Measurements from ENCODE around the gene SLC35E1.

SLC35E1 gene

GRCh38 chr19:16598848-16599247, 26.6 kb upstream of the SLC35E1 start:
- no peak for DNase-seq (ENCODE audit: low read depth)

- no peak for DNase-seq (ENCODE audit: low read depth)
These were observed 24.2 kb upstream of the SLC35E1 start for GRCh38 chr19:16596399-16596798.

GRCh38 chr19:16595097-16595496, 22.9 kb upstream of the SLC35E1 start:
- DNase-seq (ENCODE audit: low read depth) = no peak

- peak; percentile 40 for DNase-seq (ENCODE audit: low read depth)
These were observed 22.5 kb upstream of the SLC35E1 start for GRCh38 chr19:16594681-16595091.

- peak; percentile 56 for DNase-seq (ENCODE audit: low read depth)
These were observed 21.9 kb upstream of the SLC35E1 start for GRCh38 chr19:16594131-16594586.

GRCh38 chr19:16593181-16593580, 21.0 kb upstream of the SLC35E1 start:
- DNase-seq (ENCODE audit: low read depth) = no peak

GRCh38 chr19:16591803-16592556, 19.8 kb upstream of the SLC35E1 start:
- DNase-seq (ENCODE audit: low read depth) = no peak

GRCh38 chr19:16590876-16591802, 18.9 kb upstream of the SLC35E1 start:
- no peak for DNase-seq (ENCODE audit: low read depth)

- no peak for DNase-seq (ENCODE audit: low read depth)
These were observed 17.7 kb upstream of the SLC35E1 start for GRCh38 chr19:16589917-16590316.

GRCh38 chr19:16588824-16589577, 16.8 kb upstream of the SLC35E1 start:
- DNase-seq (ENCODE audit: low read depth) = no peak

GRCh38 chr19:16587833-16588823, 15.9 kb upstream of the SLC35E1 start:
- DNase-seq (ENCODE audit: low read depth) = peak; percentile 72

GRCh38 chr19:16586991-16587832, 15.0 kb upstream of the SLC35E1 start:
- peak; percentile 72 for DNase-seq (ENCODE audit: low read depth)

GRCh38 chr19:16586477-16586871, 14.3 kb upstream of the SLC35E1 start:
- no peak for DNase-seq (ENCODE audit: low read depth)

- peak; percentile 22 for DNase-seq (ENCODE audit: low read depth)
These were observed 13.7 kb upstream of the SLC35E1 start for GRCh38 chr19:16585808-16586476.

GRCh38 chr19:16585094-16585801, 13.0 kb upstream of the SLC35E1 start:
- DNase-seq (ENCODE audit: low read depth) = no peak

- peak; percentile 98 for DNase-seq (ENCODE audit: low read depth)
These were observed 12.3 kb upstream of the SLC35E1 start for GRCh38 chr19:16584248-16585093.

- no peak for DNase-seq (ENCODE audit: low read depth)
These were observed 10.5 kb upstream of the SLC35E1 start for GRCh38 chr19:16582486-16583261.

Data from T-helper 22 cell (primary cell).